ENCODE data around the gene RASA3.
A peak's percentile ranks its signal among the peaks of the same experiment; 100 is the strongest.
"Not testable (repeated sequence)": the region's sequence is repeated elsewhere in the genome, so short reads cannot be mapped to it uniquely, and the experiment has no call there.

Gene RASA3

GRCh38 chr13:114130131-114130836 is 2.1 kb downstream of the RASA3 start:
- H3K27ac ChIP-seq (ENCODE audit: low read depth, low read length), result no peak overlapping the region; the same call in 1 of the 2 replicates
- H3K4me3 ChIP-seq (ENCODE audit: low read depth, low read length), result peak overlapping the region; percentile 74
- H3K27me3 ChIP-seq (ENCODE audit: control insufficient read depth, insufficient read depth, low read length), result peaks cover 6% of the 10 kb centered on the region; the same call in 1 of the 2 replicates
- H3K9ac ChIP-seq (ENCODE audit: low read length), result peak overlapping the region; percentile 57
- no peaks in the 10 kb centered on the region for H3K9me3 ChIP-seq (ENCODE audit: control insufficient read depth, insufficient read depth, low read depth, low read length)
- peaks cover 49% of the 10 kb centered on the region for H3K4me1 ChIP-seq (ENCODE audit: control insufficient read depth, insufficient read depth, low read length)
- no peaks in the 10 kb centered on the region for H3K36me3 ChIP-seq (ENCODE audit: control insufficient read depth, insufficient read depth, low read length)

- H3K9me3 ChIP-seq (ENCODE audit: control insufficient read depth, insufficient read depth, low read depth, low read length), result no peaks in the 10 kb centered on the region
- peaks cover 49% of the 10 kb centered on the region for H3K4me1 ChIP-seq (ENCODE audit: control insufficient read depth, insufficient read depth, low read length)
- H3K27me3 ChIP-seq (ENCODE audit: control insufficient read depth, insufficient read depth, low read length), result peaks cover 6% of the 10 kb centered on the region; the same call in 1 of the 2 replicates
- no peaks in the 10 kb centered on the region for H3K36me3 ChIP-seq (ENCODE audit: control insufficient read depth, insufficient read depth, low read length)
- H3K9ac ChIP-seq (ENCODE audit: low read length), result no peak overlapping the region
- H3K27ac ChIP-seq (ENCODE audit: low read depth, low read length), result no peak overlapping the region
- no peak overlapping the region for H3K4me3 ChIP-seq (ENCODE audit: low read depth, low read length)
These were observed 2.8 kb downstream of the RASA3 start for GRCh38 chr13:114129649-114130062.

GRCh38 chr13:114128624-114129522 is 3.5 kb downstream of the RASA3 start:
- Histone ChIP-seq H3K9ac (ENCODE audit: low read length) (no peak overlapping the region), H3K36me3 (ENCODE audit: control insufficient read depth, insufficient read depth, low read length) (no peaks in the 10 kb centered on the region), H3K4me1 (ENCODE audit: control insufficient read depth, insufficient read depth, low read length) (peaks cover 46% of the 10 kb centered on the region), H3K27ac (ENCODE audit: low read depth, low read length) (0 out of 2 replicates have a peak overlapping the region, but pooled peaks have one; percentile 39), H3K27me3 (ENCODE audit: control insufficient read depth, insufficient read depth, low read length) (peaks cover 6% of the 10 kb centered on the region; the same call in 1 of the 2 replicates), H3K9me3 (ENCODE audit: control insufficient read depth, insufficient read depth, low read depth, low read length) (no peaks in the 10 kb centered on the region), H3K4me3 (ENCODE audit: low read depth, low read length) (no peak overlapping the region)

- Histone ChIP-seq H3K36me3 (ENCODE audit: control insufficient read depth, insufficient read depth, low read length) (no peaks in the 10 kb centered on the region), H3K9ac (ENCODE audit: low read length) (no peak overlapping the region), H3K4me3 (ENCODE audit: low read depth, low read length) (no peak overlapping the region), H3K9me3 (ENCODE audit: control insufficient read depth, insufficient read depth, low read depth, low read length) (no peaks in the 10 kb centered on the region), H3K27ac (ENCODE audit: low read depth, low read length) (0 out of 2 replicates have a peak overlapping the region, but pooled peaks have one; percentile 39), H3K4me1 (ENCODE audit: control insufficient read depth, insufficient read depth, low read length) (peaks cover 49% of the 10 kb centered on the region), H3K27me3 (ENCODE audit: control insufficient read depth, insufficient read depth, low read length) (peaks cover 6% of the 10 kb centered on the region; the same call in 1 of the 2 replicates)
These were observed 4.1 kb downstream of the RASA3 start for GRCh38 chr13:114128348-114128623.

- Histone ChIP-seq H3K4me1 (ENCODE audit: control insufficient read depth, insufficient read depth, low read length) (peaks cover 51% of the 10 kb centered on the region), H3K9ac (ENCODE audit: low read length) (no peak overlapping the region)
These were observed 4.7 kb downstream of the RASA3 start for GRCh38 chr13:114127473-114128347.

GRCh38 chr13:114126789-114127472 is 5.5 kb downstream of the RASA3 start:
- Histone ChIP-seq H3K4me1 (ENCODE audit: control insufficient read depth, insufficient read depth, low read length) (peaks cover 54% of the 10 kb centered on the region), H3K27ac (ENCODE audit: low read depth, low read length) (no peak overlapping the region), H3K9me3 (ENCODE audit: control insufficient read depth, insufficient read depth, low read depth, low read length) (no peaks in the 10 kb centered on the region), H3K36me3 (ENCODE audit: control insufficient read depth, insufficient read depth, low read length) (no peaks in the 10 kb centered on the region), H3K4me3 (ENCODE audit: low read depth, low read length) (no peak overlapping the region), H3K27me3 (ENCODE audit: control insufficient read depth, insufficient read depth, low read length) (peaks cover 6% of the 10 kb centered on the region; the same call in 1 of the 2 replicates), H3K9ac (ENCODE audit: low read length) (no peak overlapping the region)

More at GRCh38 chr13:114127473-114128347, 4.7 kb downstream of the RASA3 start:
- H3K36me3 ChIP-seq (ENCODE audit: control insufficient read depth, insufficient read depth, low read length), result no peaks in the 10 kb centered on the region
- no peaks in the 10 kb centered on the region for H3K9me3 ChIP-seq (ENCODE audit: control insufficient read depth, insufficient read depth, low read depth, low read length)
- peaks cover 6% of the 10 kb centered on the region; the same call in 1 of the 2 replicates for H3K27me3 ChIP-seq (ENCODE audit: control insufficient read depth, insufficient read depth, low read length)
- no peak overlapping the region for H3K4me3 ChIP-seq (ENCODE audit: low read depth, low read length)
- H3K27ac ChIP-seq (ENCODE audit: low read depth, low read length), result no peak overlapping the region

GRCh38 chr13:114126086-114126485 is 6.3 kb downstream of the RASA3 start:
- H3K36me3 ChIP-seq (ENCODE audit: control insufficient read depth, insufficient read depth, low read length); H3K9ac ChIP-seq (ENCODE audit: low read length); H3K9me3 ChIP-seq (ENCODE audit: control insufficient read depth, insufficient read depth, low read depth, low read length); H3K27ac ChIP-seq (ENCODE audit: low read depth, low read length); H3K4me3 ChIP-seq (ENCODE audit: low read depth, low read length); H3K27me3 ChIP-seq (ENCODE audit: control insufficient read depth, insufficient read depth, low read length): not testable (repeated sequence)
- H3K4me1 ChIP-seq (ENCODE audit: control insufficient read depth, insufficient read depth, low read length), result peaks cover 61% of the 10 kb centered on the region

GRCh38 chr13:114125589-114125988 is 6.8 kb downstream of the RASA3 start:
- H3K27me3 ChIP-seq (ENCODE audit: control insufficient read depth, insufficient read depth, low read length), result peaks cover 5% of the 10 kb centered on the region; the same call in 1 of the 2 replicates
- peaks cover 61% of the 10 kb centered on the region for H3K4me1 ChIP-seq (ENCODE audit: control insufficient read depth, insufficient read depth, low read length)
- H3K36me3 ChIP-seq (ENCODE audit: control insufficient read depth, insufficient read depth, low read length), result no peaks in the 10 kb centered on the region
- H3K9me3 ChIP-seq (ENCODE audit: control insufficient read depth, insufficient read depth, low read depth, low read length), result no peaks in the 10 kb centered on the region
- no peak overlapping the region for H3K9ac ChIP-seq (ENCODE audit: low read length)
- H3K27ac ChIP-seq (ENCODE audit: low read depth, low read length), result no peak overlapping the region
- no peak overlapping the region for H3K4me3 ChIP-seq (ENCODE audit: low read depth, low read length)

GRCh38 chr13:114124921-114125320 is 7.5 kb downstream of the RASA3 start:
- H3K9me3 ChIP-seq (ENCODE audit: control insufficient read depth, insufficient read depth, low read depth, low read length), result no peaks in the 10 kb centered on the region
- peaks cover 56% of the 10 kb centered on the region for H3K4me1 ChIP-seq (ENCODE audit: control insufficient read depth, insufficient read depth, low read length)
- no peaks in the 10 kb centered on the region for H3K36me3 ChIP-seq (ENCODE audit: control insufficient read depth, insufficient read depth, low read length)
- H3K27me3 ChIP-seq (ENCODE audit: control insufficient read depth, insufficient read depth, low read length), result no peaks in the 10 kb centered on the region
- H3K9ac ChIP-seq (ENCODE audit: low read length), result no peak overlapping the region
- H3K4me3 ChIP-seq (ENCODE audit: low read depth, low read length), result no peak overlapping the region
- H3K27ac ChIP-seq (ENCODE audit: low read depth, low read length), result no peak overlapping the region

GRCh38 chr13:114124431-114124830 is 8.0 kb downstream of the RASA3 start:
- Histone ChIP-seq H3K4me1 (ENCODE audit: control insufficient read depth, insufficient read depth, low read length) (peaks cover 51% of the 10 kb centered on the region), H3K27me3 (ENCODE audit: control insufficient read depth, insufficient read depth, low read length) (no peaks in the 10 kb centered on the region), H3K9me3 (ENCODE audit: control insufficient read depth, insufficient read depth, low read depth, low read length) (no peaks in the 10 kb centered on the region), H3K27ac (ENCODE audit: low read depth, low read length) (no peak overlapping the region), H3K4me3 (ENCODE audit: low read depth, low read length) (no peak overlapping the region), H3K36me3 (ENCODE audit: control insufficient read depth, insufficient read depth, low read length) (no peaks in the 10 kb centered on the region), H3K9ac (ENCODE audit: low read length) (no peak overlapping the region)
